CD4-positive, alpha-beta T cell treated with Interleukin-2 at 100 ng/mL for 4 hours (primary cell): ENCODE measurements around the gene NR5A1.

Experiments
- DNase-seq: peaks from one replicate; pipeline ENCODE4 v3.0.0-alpha.2; 2020; ENCODE audit warnings: low spot score

Gene NR5A1

DNA sequence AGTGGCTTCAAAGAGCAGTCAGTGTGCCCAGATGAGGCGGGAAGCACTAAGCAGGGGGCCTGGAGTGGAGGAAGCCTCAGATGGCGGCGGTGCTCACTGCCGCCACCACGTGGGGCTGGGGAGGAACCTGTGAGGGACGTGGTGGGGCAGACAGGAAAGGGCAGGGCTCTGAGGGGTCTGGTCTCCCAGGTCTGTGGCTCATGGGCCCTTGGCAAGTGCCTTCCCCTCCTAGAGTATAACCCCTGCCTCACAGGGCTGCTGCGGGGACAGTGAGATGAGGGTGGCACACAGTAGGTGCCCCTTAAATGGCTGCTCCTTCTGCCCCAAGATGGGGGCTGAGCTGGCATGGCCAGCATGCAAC is 26.6 kb downstream of the NR5A1 start:
- no peak for DNase-seq

DNA sequence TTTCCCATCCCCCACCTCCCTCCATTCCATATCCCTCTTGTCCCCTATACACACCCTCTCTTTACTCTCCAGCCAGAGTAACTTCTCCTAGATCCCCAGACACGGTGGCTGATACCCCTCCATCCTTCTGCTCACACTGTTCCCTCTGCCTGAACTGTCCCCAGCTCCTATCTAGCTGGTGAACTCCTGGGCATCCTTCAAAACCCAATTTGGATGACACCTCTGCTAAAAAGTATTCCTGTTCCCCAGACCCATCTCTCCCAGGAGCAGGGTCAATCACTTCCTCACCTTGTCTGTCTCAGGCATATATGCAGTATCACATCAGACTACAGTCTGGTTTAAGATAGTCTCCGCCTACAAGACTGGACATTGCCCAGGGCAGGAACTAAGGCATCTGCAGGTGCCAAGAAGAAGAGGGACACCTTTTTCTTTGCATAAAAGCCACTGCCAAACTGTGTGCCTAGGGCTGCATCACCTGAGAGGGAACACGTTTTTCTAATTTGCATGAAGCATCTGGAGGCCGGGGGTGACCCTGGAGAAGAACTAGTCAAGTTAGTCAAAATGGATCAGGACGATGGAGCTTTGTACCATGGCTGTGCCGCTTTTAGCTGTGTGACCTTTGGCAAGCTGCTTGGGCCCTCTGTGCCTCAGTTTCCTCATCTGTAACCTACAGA is 27.1 kb downstream of the NR5A1 start:
- no peak for DNase-seq

DNA sequence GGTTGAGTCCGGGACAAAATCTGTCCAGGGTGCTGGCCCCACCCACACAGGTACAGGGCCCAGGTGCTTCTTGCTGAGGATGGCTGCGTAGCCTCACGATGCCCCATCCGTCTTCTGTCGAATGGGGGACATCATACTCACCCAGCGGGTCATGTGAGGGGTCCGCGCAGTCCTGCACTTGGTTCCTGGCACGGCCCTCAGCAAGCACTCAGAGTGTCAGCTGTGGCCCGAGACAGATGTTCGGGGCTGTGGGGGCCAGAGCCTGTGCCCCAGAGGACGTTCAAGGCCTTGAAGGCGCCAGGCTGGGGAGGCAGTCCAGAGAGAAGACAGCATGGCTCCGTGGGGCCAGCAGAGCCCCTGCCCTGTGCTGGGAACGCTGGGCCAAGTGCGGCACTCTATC is 27.8 kb downstream of the NR5A1 start:
- DNase-seq = no peak

DNA sequence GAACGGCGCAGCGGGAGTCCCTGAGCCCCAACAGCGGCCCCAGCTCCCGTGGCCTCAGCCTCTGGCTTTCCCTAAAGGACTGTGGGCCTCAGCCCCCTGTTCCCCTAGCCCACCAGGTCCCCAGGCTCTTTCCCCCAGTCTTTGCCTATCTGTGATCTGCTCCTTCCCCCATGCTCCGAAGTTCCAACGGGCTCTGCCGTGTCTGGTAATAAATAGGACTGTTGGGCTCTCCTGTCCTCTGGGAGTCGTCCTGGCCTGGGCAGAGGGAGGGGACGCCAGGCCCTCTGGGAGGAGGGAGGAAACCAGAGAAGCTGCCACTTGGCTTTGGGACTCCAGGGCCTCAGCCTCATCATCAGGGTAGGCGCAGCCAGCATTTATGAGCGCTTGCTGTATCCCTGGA is 28.8 kb downstream of the NR5A1 start:
- DNase-seq = no peak

DNA sequence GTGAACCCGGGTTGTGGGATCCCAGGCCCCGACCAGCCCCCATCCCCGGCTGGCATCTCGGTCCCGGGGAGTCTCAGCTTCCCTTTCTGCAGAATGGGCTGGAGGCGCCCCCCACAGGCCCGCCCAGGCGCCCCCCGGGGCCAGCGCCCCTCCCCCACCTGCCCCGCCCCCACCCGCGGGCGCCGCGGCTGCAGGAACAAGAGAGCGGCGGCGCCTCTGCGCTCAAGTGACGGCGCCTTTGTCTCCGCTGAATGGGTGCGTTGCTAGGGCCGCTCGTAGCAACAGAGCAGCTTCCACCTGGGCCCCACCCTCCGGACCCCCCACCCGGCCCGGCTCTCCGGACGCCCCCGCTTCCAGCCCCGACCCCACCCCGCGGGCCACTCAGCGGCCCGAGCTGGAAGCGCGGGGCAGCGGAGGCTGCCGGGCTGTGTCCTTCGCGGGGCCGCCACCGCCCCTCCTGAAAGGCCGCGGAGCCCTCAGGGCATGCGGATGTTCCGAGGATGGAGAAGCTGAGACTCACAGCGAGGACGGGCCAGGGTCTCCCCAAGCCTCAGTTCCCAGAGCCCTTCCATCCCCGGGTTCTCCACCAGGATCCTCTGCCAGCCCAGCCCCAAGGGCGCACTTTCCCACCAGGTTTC is 29.4 kb downstream of the NR5A1 start:
- no peak for DNase-seq

DNA sequence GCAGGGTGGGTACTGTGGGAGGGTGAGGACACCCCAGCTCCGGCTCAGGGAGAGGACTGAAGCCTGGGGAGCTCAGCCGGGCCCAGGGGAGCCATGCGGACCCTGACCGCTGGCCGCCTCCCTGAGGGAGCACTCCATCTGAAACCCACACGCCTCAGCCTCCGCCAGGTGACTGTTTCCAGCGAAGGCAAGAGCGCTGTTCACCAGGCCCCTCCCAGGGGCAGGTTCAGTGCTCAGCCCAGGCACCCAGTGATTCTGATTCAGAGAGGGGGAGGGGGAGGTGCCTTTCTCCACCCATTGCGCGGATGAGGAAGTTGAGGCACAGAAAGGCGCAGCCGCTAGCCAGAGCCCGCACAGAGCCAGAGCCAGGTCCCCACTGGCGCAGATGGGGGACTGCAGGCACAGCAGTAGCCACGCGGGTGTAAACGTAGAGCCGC is 30.0 kb downstream of the NR5A1 start:
- DNase-seq = no peak

DNA sequence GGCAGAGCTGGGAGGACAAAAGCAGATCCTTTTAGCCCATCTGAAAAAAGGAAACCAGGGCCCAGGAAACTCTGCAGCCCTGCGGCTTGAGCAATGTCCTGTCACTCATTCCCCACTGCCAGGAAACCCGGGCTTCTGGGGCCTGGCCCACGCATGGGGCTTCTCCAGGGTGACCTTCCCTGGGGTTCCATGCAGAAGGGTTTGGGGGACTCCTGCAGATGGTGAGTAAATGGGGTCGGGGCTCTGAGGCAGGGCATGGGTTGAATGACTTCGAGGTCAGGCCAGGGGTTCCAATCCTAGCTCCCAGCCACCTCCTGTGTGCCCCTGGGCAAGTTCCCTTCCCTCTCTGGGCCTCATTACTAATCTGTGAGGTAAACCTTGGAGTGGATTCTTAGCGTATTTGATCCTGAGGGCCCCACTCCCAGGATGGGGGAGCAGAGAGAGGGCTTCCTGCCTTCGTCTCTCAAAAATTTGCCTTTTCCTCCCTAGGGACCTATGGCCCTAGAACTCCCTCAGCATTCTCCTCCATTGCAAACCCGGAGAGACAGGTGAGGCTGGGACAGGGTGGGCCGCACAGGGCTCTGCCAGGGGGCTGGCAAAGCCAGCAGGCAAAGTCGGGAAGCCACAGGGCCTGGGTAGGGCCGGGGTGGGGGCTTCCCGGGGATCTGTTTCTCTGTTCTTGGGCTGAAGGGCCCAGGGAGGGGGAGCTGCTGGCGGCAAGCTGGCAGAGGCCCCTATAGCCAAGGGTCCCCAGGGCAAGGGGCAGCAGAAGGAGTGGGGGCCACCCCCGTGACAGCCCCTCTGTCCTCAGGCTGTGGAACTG is 31.1 kb downstream of the NR5A1 start:
- no peak for DNase-seq

DNA sequence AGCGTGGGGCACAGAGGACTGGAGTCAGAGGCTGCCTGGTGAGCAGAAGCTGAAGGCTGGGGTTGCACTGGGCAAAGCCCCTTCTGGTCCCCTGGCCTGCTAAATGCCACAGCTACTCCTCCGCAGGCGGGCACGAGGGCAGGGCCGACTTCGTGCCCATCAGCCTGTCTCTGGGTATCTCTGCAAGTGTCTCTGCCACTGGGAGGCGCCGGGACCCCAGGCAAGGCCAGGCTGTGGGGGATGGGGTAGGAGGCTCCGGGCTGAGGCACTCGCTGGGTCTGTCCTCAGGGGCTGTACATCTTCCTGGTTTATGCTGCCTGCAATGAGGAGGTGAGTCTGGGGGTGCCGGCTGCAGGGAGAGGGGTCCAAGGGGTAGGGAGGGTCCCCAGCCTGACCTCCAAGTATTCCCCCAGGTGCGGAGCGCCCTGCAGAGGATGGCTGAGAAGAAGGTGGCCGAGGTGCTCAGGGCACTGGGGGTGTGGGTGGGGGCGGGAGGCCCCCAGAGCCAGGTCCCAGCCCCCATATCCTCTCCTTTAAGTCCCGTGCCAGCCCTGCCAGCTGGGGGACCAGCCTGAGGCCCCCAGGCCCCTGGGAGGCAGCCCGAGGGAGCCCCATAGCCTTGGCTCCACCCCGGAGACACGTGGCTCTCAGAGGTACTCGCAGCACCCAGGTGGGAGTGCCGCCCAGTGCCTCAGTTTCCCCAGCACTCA is 31.9 kb downstream of the NR5A1 start:
- DNase-seq = no peak

DNA sequence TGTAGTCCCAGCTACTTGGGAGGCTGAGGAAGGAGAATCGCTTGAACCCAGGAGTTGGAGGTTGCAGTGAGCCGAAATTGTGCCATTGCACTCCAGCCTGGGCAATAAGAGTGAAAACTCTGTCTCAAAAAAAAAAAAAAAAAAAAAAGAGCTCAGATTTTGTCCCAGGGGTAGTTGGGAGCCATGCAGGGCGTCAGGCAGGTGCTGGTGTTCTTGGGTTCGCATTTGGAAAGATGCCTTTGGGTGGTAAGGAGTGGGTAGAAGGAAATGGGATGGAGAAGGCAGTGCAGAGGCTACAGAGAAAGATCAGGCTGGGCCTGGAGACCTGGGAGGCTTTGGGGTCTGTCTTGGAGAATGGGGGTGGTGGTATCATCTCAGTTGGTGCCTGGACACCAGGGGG is 33.0 kb downstream of the NR5A1 start:
- no peak for DNase-seq

DNA sequence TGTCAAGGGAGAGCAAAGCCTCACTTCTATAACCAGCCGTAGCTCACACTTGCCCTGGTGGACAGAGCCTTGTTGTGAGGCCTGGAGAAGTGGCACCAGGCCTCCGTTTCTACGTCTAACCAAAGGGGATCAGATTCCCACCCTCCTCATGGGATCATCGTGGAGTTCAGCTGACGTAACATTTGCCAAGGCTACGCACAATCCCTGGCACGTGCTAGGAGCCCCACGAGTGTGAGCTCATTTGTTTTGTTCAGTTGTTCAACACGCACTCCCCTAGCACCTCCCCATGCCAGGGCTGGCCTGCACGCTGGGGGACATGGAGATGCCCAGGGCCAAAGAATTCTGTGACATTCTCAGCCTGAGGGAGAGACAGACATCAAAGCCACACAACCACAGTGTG is 33.9 kb downstream of the NR5A1 start:
- no peak for DNase-seq

DNA sequence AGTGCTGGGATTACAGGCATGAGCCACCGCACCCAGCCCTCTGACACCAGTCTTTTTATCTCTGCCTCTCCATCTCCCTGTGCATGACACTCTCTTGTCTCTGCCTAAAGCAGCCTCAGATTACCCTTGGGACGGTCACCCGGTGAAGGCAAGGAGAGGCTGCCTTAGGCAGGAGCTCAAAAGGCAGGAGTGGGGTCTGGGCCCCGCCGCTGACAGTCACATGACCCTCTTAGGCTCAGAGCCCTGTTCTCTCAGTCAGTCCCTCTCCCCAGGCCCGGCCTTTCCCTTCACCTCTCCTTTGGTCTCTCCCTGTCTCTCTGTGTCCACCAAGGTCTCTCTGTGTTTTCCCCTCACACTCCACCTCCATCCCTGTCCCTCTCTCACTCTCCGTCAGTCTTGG is 34.4 kb downstream of the NR5A1 start:
- no peak for DNase-seq

DNA sequence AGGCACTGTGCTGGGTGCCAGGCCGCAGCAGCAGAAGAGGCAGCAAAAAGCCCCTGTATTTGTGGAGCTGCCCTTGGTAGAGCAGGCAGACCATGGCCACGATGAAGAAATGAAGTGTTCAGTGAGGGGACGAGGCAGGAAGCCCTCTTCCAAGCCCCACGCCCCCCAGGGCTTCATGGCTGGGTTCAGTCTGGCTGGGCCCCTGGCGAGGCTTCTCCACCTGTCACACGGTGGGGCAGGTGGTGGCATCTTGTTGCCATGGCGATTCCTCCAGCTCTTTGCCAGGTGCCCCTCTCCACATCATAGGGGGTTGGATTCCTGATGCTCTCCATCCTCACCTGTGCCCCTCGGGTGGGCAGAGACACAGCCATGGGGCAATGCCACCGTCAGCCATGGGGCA is 35.4 kb downstream of the NR5A1 start:
- DNase-seq = no peak

DNA sequence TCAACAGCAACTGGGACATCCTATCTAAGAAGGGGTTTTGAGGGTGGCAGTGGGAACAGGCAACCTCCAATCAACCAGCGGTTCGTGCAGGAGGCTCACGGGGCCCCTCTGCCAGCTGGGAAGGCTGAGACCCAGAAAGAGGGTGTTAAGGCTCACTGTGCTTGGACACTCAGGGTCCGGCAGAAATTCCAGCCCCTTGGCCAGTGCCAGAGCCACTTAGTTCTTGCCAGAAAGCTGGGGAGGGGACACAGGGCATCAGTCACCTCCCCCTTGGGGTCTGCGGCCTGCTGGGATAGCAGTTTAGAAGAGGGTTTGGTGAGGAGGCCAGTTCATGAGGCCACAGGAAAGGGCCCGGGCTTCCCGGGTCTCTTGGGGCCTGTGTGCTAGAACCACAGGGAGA is 36.5 kb downstream of the NR5A1 start:
- DNase-seq = no peak

DNA sequence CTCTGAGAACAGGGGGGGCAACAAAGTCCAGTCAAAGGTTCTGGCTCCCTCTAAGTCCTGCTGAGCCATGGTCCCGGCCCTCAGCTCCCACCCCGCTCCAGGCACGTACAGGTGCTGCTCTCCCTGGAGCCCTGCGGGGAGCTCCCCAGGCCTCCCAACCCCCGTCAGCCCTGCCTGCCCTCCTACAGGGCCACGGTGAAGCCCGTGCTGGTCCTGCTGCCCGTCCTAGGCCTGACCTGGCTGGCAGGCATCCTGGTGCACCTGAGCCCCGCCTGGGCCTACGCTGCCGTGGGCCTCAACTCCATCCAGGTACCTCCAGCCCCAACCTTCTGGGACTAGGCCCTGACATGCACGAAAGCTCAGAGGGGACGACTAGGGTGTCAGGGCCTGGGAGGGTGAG is 36.9 kb downstream of the NR5A1 start:
- DNase-seq = no peak

DNA sequence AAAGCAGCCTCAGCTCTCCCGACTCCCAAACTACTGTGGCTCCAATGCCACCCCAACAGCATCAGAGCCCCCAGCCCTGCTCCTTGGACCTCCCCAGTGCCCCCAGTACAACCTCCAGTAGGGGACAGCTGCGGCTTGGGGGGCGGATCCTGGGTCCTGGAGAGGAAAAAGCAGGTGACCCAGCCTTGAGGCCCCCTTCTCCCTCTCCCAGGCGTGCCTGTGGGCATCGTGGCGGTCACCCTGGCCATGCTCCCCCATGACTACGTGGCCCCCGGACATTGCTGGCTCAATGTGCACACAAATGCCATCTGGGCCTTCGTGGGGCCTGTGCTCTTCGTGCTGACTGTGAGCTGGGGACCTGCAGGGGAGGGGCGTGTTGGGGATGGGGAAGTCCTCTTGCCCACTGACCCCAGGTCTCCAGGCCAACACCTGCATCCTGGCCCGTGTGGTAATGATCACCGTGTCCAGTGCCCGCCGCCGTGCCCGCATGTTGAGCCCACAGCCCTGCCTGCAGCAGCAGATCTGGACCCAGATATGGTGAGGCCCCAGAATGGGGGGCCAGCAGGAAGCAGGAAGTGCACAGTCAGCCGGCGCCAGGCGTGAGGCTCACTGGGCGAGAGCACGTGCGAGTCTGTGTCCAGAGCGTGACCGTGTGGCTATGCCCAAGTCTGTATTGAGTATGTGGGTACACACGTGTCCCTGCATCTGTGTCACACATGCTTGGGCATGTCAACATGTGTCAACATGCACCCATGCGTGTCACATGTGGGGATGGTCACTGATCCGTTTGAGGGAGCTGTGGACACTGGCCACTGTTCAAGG is 38.0 kb downstream of the NR5A1 start:
- no peak for DNase-seq

DNA sequence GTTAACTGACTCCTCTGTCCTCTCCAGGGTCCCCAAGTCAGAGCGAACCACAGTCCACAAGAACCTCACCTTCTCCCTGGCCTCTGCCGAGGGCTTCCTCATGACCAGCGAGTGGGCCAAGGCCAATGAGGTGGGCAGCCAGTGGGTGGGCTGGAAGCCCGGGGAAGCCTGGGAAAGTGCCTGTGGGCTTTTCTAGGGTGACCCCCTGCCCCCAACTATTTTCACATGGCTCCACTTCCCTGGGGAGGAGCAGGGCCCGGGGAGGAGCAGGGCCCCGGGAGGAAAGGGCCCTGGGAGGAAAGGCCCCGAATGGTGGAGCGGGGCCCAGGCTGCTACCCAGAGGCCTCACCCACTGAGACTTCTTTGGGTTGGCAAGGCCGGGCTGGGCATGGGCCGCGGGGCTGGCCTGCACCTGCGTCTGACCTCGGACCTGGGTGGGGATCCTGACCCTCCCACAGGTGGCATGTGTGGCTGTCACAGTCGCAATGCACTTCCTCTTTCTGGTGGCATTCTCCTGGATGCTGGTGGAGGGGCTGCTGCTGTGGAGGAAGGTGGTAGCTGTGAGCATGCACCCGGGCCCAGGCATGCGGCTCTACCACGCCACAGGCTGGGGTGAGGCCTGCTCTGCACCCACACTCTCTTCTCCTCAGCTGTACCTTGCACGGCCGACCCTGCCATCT is 39.0 kb downstream of the NR5A1 start:
- DNase-seq = no peak

DNA sequence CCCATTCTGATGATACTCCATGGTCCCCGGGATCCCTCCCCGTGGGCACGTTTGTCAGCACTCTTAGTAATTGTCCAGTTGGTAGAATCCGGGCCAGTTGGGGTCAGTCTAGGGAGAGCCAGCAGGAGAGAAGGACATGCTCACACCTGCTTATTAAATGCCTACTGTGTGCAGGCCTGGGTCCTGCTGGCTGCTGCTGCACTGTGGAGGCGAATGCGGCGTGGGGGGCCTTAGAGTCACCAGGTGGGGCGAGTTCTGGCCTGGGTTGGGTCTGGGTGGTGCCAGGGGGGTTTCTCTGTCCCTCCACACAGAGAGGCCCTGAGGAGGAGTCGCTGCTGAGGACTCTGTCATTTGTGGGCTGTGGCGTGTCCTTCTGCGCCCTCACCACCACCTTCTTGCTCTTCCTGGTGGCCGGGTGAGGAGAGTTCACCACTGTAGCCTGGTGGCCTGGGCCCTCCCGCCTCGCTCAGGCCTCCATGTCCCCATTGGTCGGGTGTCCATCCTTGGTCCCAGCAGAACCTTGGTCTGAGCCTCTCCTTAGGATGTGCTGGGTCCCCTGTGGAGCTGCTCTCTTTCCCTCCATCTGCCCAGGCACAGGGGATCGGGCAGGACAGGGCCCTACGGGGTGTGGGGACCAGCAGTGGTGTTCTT is 39.7 kb downstream of the NR5A1 start:
- no peak for DNase-seq

DNA sequence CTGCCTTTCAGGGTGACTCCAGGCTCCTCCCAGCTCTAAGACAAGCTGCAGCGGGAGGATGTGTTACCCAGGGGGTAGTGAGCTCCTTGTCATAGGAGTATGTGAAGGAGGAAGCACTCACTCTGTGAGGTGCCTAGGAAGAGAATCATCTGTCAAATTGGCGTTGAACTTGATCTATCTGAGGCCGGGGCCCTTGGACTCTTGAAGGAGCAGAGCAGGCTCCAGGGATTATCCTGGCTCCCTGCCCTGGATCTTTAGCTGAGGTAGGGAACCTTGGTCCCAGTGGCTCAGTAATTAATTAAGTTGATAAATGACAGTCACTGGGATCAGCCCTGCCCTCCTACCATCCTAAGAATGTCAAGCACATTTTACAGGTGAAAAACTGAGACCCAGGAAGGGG is 41.5 kb downstream of the NR5A1 start:
- no peak for DNase-seq

DNA sequence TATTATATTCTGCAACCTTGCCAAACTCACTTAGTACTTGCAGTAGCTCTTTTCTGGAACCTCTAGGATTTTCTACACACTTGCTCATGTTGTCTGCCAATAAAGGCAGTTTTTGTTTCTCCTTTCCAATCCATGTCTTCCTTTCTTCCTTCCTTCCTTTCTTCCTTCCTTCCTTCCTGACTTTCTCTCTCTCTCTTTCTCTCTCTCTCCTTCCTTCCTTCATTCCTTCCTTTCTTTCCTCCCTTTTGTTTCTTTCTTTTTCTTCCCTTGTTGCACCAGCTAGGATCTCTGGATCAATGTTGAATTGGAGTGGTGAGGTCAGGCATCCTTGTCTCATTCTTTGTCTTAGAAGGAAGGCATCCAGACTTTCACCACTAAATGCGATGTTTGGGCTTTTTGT is 44.5 kb downstream of the NR5A1 start:
- no peak for DNase-seq

DNA sequence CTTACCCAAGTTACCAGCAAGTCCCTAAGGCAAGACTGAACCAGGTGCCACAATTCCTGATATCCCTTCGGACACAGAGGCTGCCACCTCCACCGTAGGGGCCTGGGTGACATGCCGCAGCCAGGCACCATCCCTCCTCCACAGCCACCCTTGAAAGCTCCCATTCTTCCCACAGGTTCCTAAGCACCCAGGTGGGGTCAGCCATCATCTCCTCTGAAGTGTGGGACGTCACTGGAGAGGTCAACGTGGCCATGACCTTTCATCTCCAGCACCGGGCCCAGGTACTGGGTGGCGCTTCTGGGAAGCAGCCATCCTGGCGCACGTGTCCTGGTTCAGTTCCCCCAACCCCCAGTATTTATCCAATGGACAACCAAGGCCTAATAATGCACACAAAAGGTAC is 48.8 kb downstream of the NR5A1 start:
- DNase-seq = no peak
